VCaP (cell line): ENCODE measurements around the gene PARP15.

Source experiments
- H3K27ac ChIP-seq: fragments of 450-650 bp; 2 replicates; pipeline ENCODE4 v1.5.1; 2017
- CTCF ChIP-seq: fragments of 450-650 bp; conservative IDR thresholded peaks from 2 replicates; pipeline ENCODE4 v1.5.1; 2017; ENCODE audit warnings: mild to moderate bottlenecking, moderate library complexity

PARP15 gene

GRCh38 chr3:122660297-122660974 lies 83.0 kb downstream of the PARP15 start:
- no peak for TF ChIP-seq CTCF

GRCh38 chr3:122661633-122662032 lies 84.2 kb downstream of the PARP15 start:
- H3K27ac ChIP-seq = no peak overlapping the region
- TF ChIP-seq CTCF = no peak

More at GRCh38 chr3:122660297-122660974, 83.0 kb downstream of the PARP15 start:
- H3K27ac ChIP-seq = no peak overlapping the region

GRCh38 chr3:122662505-122662904 lies 85.1 kb downstream of the PARP15 start:
- TF ChIP-seq CTCF = no peak
- no peak overlapping the region for H3K27ac ChIP-seq

GRCh38 chr3:122665226-122665786 lies 87.9 kb downstream of the PARP15 start:
- no peak overlapping the region for H3K27ac ChIP-seq
- TF ChIP-seq CTCF = no peak

- no peak for TF ChIP-seq CTCF
- no peak overlapping the region for H3K27ac ChIP-seq
Observed at GRCh38 chr3:122665881-122666280, 88.4 kb downstream of the PARP15 start.

GRCh38 chr3:122668930-122669730 lies 91.7 kb downstream of the PARP15 start:
- H3K27ac ChIP-seq = no peak overlapping the region
- TF ChIP-seq CTCF = no peak

- no peak for TF ChIP-seq CTCF
Observed at GRCh38 chr3:122671553-122671952, 94.1 kb downstream of the PARP15 start.

More at GRCh38 chr3:122671553-122671952, 94.1 kb downstream of the PARP15 start:
- no peak overlapping the region for H3K27ac ChIP-seq
